Activated naive CD4-positive, alpha-beta T cell treated with anti-CD3 and anti-CD28 coated beads, Interleukin-2, amount 50 U/mL, for 72 hours (primary cell): ENCODE measurements around the gene RENBP. TPM values are rescaled to one million over a fixed set of nuclear protein-coding genes. Genes with fewer than 3 reads are reported as not detected.

Experiments used
- ATAC-seq, 2 donors: fragments of 150-1000 bp; cut with Tn5 transposase; 2 replicates each; pipeline ENCODE4 v1.10.0; 2021; ENCODE audit warnings: mild to moderate bottlenecking in 2 of 2, moderate library complexity in 2 of 2
- DNase-seq, 2 donors: peaks; one replicate each; pipeline ENCODE4 v3.0.0; 2021 to 2022; ENCODE audit warnings: low spot score in 2 of 2
- H3K27ac Mint-ChIP-seq, 2 donors: one replicate each; pipeline ENCODE4 v1.8.0; 2022; ENCODE audit warnings: mild to moderate bottlenecking in 2 of 2, mixed read lengths in 2 of 2
- H3K36me3 Mint-ChIP-seq, 2 donors: one replicate each; pipeline ENCODE4 v1.8.0; 2022; ENCODE audit warnings: mixed read lengths in 2 of 2
- H3K9me3 Mint-ChIP-seq, 2 donors: one replicate each; pipeline ENCODE4 v1.8.0; 2022; ENCODE audit warnings: mixed read lengths in 2 of 2
- total RNA-seq, 2 donors: library from RNA; stranded (reverse); gene quantifications; one replicate each; pipeline ENCODE4 v1.2.3, GENCODE V29; 2022

Gene RENBP
- total RNA-seq, 2 donors from 2014 or later = 14.8 to 16.1 TPM

- Mint-ChIP-seq H3K9me3 (no peaks in the 10 kb centered on the region), H3K36me3 (peaks cover 6 to 13% of the 10 kb centered on the region in 2 donors), H3K27ac (no peak overlapping the region)
- DNase-seq (no peak), ATAC-seq (no peak)
Observed at GRCh38 chrX:153932220-153932915, 12.1 kb downstream of the RENBP start.

GRCh38 chrX:153931748-153932147 is 12.7 kb downstream of the RENBP start:
- peak overlapping the region; percentile 39 to 87 for H3K27ac Mint-ChIP-seq
- H3K9me3 Mint-ChIP-seq = no peaks in the 10 kb centered on the region
- DNase-seq = no peak
- H3K36me3 Mint-ChIP-seq = peaks cover 4 to 13% of the 10 kb centered on the region in 2 donors
- no peak for ATAC-seq

- no peaks in the 10 kb centered on the region for H3K9me3 Mint-ChIP-seq
Observed at GRCh38 chrX:153931151-153931550, 13.3 kb downstream of the RENBP start.

GRCh38 chrX:153930011-153930910 is 14.2 kb downstream of the RENBP start:
- Mint-ChIP-seq H3K36me3 (peaks cover 5 to 17% of the 10 kb centered on the region in 2 donors), H3K9me3 (no peaks in the 10 kb centered on the region), H3K27ac (peak overlapping the region in 1 of 2 donors; percentile 39)
- no peak for ATAC-seq
- no peak for DNase-seq

More at GRCh38 chrX:153931151-153931550, 13.3 kb downstream of the RENBP start:
- no peak for ATAC-seq
- H3K36me3 Mint-ChIP-seq = peaks cover 0 to 13% of the 10 kb centered on the region in 2 donors
- no peak for DNase-seq
- H3K27ac Mint-ChIP-seq = peak overlapping the region; percentile 39 to 61

GRCh38 chrX:153929576-153929975 is 14.9 kb downstream of the RENBP start:
- H3K27ac Mint-ChIP-seq = peak overlapping the region in 1 of 2 donors; percentile 77
- no peaks in the 10 kb centered on the region for H3K9me3 Mint-ChIP-seq
- H3K36me3 Mint-ChIP-seq = peaks cover 6 to 23% of the 10 kb centered on the region in 2 donors
- DNase-seq = no peak
- ATAC-seq = no peak

- Mint-ChIP-seq H3K36me3 (peaks cover 12 to 23% of the 10 kb centered on the region in 2 donors), H3K27ac (peak overlapping the region in 1 of 2 donors; percentile 94), H3K9me3 (no peaks in the 10 kb centered on the region)
- DNase-seq (no peak), ATAC-seq (no peak)
Observed at GRCh38 chrX:153928846-153929245, 15.6 kb downstream of the RENBP start.

GRCh38 chrX:153927922-153928760 is 16.3 kb downstream of the RENBP start:
- ATAC-seq = peak; percentile 76 to 80
- peaks cover 12 to 21% of the 10 kb centered on the region in 2 donors for H3K36me3 Mint-ChIP-seq

GRCh38 chrX:153927672-153927921 is 16.8 kb downstream of the RENBP start:
- peak overlapping the region; percentile 94 to 96 for H3K27ac Mint-ChIP-seq
- no peak for DNase-seq
- ATAC-seq = no peak
- H3K36me3 Mint-ChIP-seq = peaks cover 12 to 21% of the 10 kb centered on the region in 2 donors
- no peaks in the 10 kb centered on the region for H3K9me3 Mint-ChIP-seq

More at GRCh38 chrX:153927922-153928760, 16.3 kb downstream of the RENBP start:
- no peaks in the 10 kb centered on the region for H3K9me3 Mint-ChIP-seq
- peak; percentile 86 to 97 for DNase-seq
- H3K27ac Mint-ChIP-seq = peak overlapping the region; percentile 94 to 96

- ATAC-seq (peak; percentile 47 to 54), DNase-seq (peak; percentile 55 to 76)
- Mint-ChIP-seq H3K27ac (peak overlapping the region; percentile 94 to 96), H3K36me3 (peaks cover 12 to 21% of the 10 kb centered on the region in 2 donors), H3K9me3 (no peaks in the 10 kb centered on the region)
Observed at GRCh38 chrX:153926858-153927671, 17.4 kb downstream of the RENBP start.

GRCh38 chrX:153926552-153926857 is 17.9 kb downstream of the RENBP start:
- Mint-ChIP-seq H3K9me3 (no peaks in the 10 kb centered on the region), H3K27ac (peak overlapping the region; percentile 94 to 96), H3K36me3 (peaks cover 12 to 17% of the 10 kb centered on the region in 2 donors)
- ATAC-seq = peak; percentile 10 to 13
- DNase-seq = peak in 1 of 2 donors; percentile 68

- DNase-seq (peak; percentile 51 to 73), ATAC-seq (peak; percentile 11 to 34)
- Mint-ChIP-seq H3K9me3 (no peaks in the 10 kb centered on the region), H3K27ac (peak within 1 kb of the TSS; percentile 94 to 97), H3K36me3 (peaks cover 12 to 15% of the 10 kb centered on the region in 2 donors)
Observed at GRCh38 chrX:153925739-153926551, 18.5 kb downstream of the RENBP start, which contains the start of gene ARHGAP4. TSS of gene ARHGAP4 (minus strand) at chrX:153926264. CDS start at chrX:153926202, 62 bp downstream.

- DNase-seq = no peak
- no peaks in the 10 kb centered on the region for H3K9me3 Mint-ChIP-seq
- H3K36me3 Mint-ChIP-seq = peaks cover 12 to 15% of the 10 kb centered on the region in 2 donors
- no peak for ATAC-seq
- H3K27ac Mint-ChIP-seq = peak overlapping the region; percentile 94 to 97
Observed at GRCh38 chrX:153925387-153925738, 19.1 kb downstream of the RENBP start.

- ATAC-seq (no peak), DNase-seq (no peak)
- peaks cover 12 to 15% of the 10 kb centered on the region in 2 donors for H3K36me3 Mint-ChIP-seq
- peak overlapping the region; percentile 94 to 97 for H3K27ac Mint-ChIP-seq
- H3K9me3 Mint-ChIP-seq = no peaks in the 10 kb centered on the region
Observed at GRCh38 chrX:153924149-153924861, 20.1 kb downstream of the RENBP start.

GRCh38 chrX:153922932-153923857 is 21.2 kb downstream of the RENBP start:
- Mint-ChIP-seq H3K9me3 (no peaks in the 10 kb centered on the region), H3K36me3 (peaks cover 12 to 15% of the 10 kb centered on the region in 2 donors), H3K27ac (peak overlapping the region; percentile 60 to 94)
- ATAC-seq = no peak
- no peak for DNase-seq
